BJ (cell line): Measurements from ENCODE around the gene BICC1. TPM values are rescaled to one million over a fixed set of nuclear protein-coding genes. Genes with fewer than 3 reads are reported as not detected.
A peak's percentile ranks its signal among the peaks of the same experiment; 100 is the strongest.

Experiments used
- CTCF ChIA-PET: fragments of 350-600 bp; formaldehyde crosslinking; extraction: SDS; loops from one replicate; lab custom pipeline; 2021; ENCODE audit warnings: antibody characterized with exemption, inconsistent platforms; lab: Yijun Ruan, JAX
- POLR2A ChIA-PET: fragments of 300-600 bp; sonication (Branson Sonifier 250); formaldehyde crosslinking; extraction: SDS; loops from one replicate; lab custom pipeline; 2021; ENCODE audit warnings: antibody characterized with exemption; lab: Charles Lee
- DNase-seq: peaks from one replicate; pipeline ENCODE4 v3.0.0-alpha.2; 2011; ENCODE audit warnings: low read depth
- H3K27me3 ChIP-seq: 2 replicates; pipeline ENCODE4 v1.6.0; 2011; ENCODE audit warnings: low read length; ENCODE audit not compliant: control insufficient read depth, insufficient read depth
- H3K36me3 ChIP-seq: 2 replicates; pipeline ENCODE4 v1.5.1; 2011; ENCODE audit warnings: low read length; ENCODE audit not compliant: control insufficient read depth, insufficient read depth
- H3K4me3 ChIP-seq: 2 replicates; pipeline ENCODE4 v1.5.1; 2011; ENCODE audit warnings: low read depth, mild to moderate bottlenecking, control low read depth, low read length
- CTCF ChIP-seq: IDR thresholded peaks from 2 replicates; pipeline ENCODE4 v1.5.1; 2011; ENCODE audit warnings: low read depth, mild to moderate bottlenecking, control low read depth, inconsistent platforms, low read length, moderate library complexity; ENCODE audit not compliant: insufficient read depth
- polyA plus RNA-seq: library from polyadenylated mRNA; depleted of rRNA; stranded (reverse); fragments of >200 nt; gene quantifications from 2 replicates; pipeline ENCODE4 v1.2.3, GENCODE V29; 2011

The BICC1 gene
- polyA plus RNA-seq, 1 experiment = 27.0 TPM

- ChIA-PET POLR2A (no interaction called here), CTCF (interaction anchor here (0.8 to 2.0 kb wide), 4 partner anchors 11 to 172 kb away, joined by 3 to 8 read pairs (median 4); no protein-coding TSS in a partner anchor)
- DNase-seq = no peak
- H3K27me3 ChIP-seq = no peaks in the 10 kb centered on the region
- no peak for TF ChIP-seq CTCF
- no peak overlapping the region for H3K4me3 ChIP-seq
- peaks cover 5% of the 10 kb centered on the region for H3K36me3 ChIP-seq
These were observed 75.0 kb downstream of the BICC1 start for GRCh38 chr10:58587676-58588075.

GRCh38 chr10:58588673-58589265 is 76.1 kb downstream of the BICC1 start:
- ChIA-PET POLR2A (no interaction called here), CTCF (interaction anchor here (0.8 to 2.5 kb wide), 3 partner anchors 9 to 58 kb away, joined by 4 to 13 read pairs (median 10); no protein-coding TSS in a partner anchor)
- peaks cover 8% of the 10 kb centered on the region for H3K36me3 ChIP-seq
- DNase-seq = no peak
- no peak overlapping the region for H3K4me3 ChIP-seq
- 0 out of 2 replicates have a peak, but pooled peaks have one; percentile 25 for TF ChIP-seq CTCF
- H3K27me3 ChIP-seq = no peaks in the 10 kb centered on the region

GRCh38 chr10:58590152-58590840 is 77.6 kb downstream of the BICC1 start:
- DNase-seq = peak; percentile 98
- Histone ChIP-seq H3K4me3 (no peak overlapping the region), H3K36me3 (peaks cover 8% of the 10 kb centered on the region), H3K27me3 (no peaks in the 10 kb centered on the region)
- ChIA-PET POLR2A (no interaction called here), CTCF (interaction anchor here (0.7 to 2.5 kb wide), 4 partner anchors 11 to 186 kb away, joined by 3 to 13 read pairs (median 7); no protein-coding TSS in a partner anchor)
- TF ChIP-seq CTCF = no peak

GRCh38 chr10:58590924-58591323 is 78.3 kb downstream of the BICC1 start:
- CTCF ChIA-PET = interaction anchor here (2.5 kb wide), 1 partner anchor 60 kb away, joined by 13 read pairs; no protein-coding TSS in a partner anchor
- no peak for DNase-seq

More at GRCh38 chr10:58590924-58591323, 78.3 kb downstream of the BICC1 start:
- POLR2A ChIA-PET = no interaction called here
- no peak overlapping the region for H3K4me3 ChIP-seq
- peaks cover 8% of the 10 kb centered on the region for H3K36me3 ChIP-seq
- H3K27me3 ChIP-seq = no peaks in the 10 kb centered on the region
- TF ChIP-seq CTCF = no peak
